Mesenteric fat pad (tissue), 1 donor: ENCODE data around the gene EEF1AKMT2. TPM values are rescaled to one million over a fixed set of nuclear protein-coding genes. Genes with fewer than 3 reads are reported as not detected.

ENCODE experiments used
- DNase-seq: peaks from one replicate; pipeline ENCODE4 v3.0.0-alpha.2; 2020; ENCODE audit warnings: low spot score
- total RNA-seq: library from RNA; stranded (reverse); fragmentation: NEBNext Ultra II Directional; extraction: Animal tissue kit (Norgen Biotek cat#: 25700); gene quantifications from one replicate; pipeline ENCODE4 v1.2.1, GENCODE V29; 2021
- donor health status: DM: yes; HTN: yes; CAD: no.

The EEF1AKMT2 gene
- total RNA-seq, 1 donor from 2014 or later = 13.5 TPM

DNA sequence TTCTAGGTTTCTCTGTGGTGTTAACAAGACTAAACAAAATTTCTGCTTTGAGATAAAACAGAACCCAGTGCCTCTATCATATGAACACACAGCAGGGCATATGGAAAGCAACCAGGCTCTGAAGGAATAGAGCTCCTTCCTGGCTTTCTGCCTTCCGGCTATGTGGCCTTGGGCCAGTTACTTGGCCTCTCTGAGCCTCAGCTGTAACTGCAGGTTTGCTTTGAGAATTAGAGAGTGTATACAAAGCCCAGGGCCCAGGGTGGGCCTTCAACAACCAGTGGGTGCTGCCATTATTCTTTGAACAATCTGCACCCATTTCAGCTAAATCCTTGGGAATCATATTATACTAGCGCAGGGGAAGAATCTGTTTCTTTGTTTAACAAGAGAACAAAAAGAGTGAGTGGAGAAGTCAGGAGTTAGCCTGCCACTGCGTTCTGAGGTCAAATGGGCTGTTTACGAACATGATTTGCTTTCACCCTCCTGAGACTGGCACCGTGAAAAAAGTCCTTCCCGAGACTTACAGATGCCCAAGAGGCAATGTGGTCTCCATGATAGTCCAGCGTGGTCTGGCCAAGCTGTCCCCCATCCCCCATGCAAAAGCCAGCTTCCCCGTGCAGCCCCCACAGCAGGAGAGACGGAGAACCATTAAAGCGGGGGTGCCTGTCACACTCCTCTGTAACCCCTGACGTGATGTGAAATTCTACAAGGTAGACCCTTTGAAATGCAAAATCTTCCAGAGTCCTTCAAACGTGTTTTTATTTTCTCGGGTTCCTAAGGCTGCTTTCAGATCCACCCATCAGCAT, 52.4 kb downstream of the EEF1AKMT2 start:
- DNase-seq = peak; percentile 65

DNA sequence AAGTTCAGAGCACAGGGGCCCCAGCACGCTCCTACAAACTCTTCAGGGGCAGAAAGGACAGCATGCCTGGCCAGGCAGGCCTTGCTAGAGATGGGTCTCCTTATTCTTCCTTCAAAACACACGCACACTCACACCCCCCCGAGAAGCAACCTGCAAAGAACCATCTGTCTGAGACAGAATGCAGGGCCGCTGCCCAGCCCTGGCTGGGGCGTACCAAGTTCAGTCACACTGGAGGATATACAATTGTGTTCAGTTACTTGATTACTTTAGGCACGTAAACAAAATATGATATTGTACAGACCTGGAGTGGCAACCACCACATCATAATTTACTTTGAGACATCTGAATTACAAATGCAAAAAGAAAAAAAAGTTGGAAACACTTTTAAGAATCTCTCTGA, 53.2 kb downstream of the EEF1AKMT2 start:
- no peak for DNase-seq

DNA sequence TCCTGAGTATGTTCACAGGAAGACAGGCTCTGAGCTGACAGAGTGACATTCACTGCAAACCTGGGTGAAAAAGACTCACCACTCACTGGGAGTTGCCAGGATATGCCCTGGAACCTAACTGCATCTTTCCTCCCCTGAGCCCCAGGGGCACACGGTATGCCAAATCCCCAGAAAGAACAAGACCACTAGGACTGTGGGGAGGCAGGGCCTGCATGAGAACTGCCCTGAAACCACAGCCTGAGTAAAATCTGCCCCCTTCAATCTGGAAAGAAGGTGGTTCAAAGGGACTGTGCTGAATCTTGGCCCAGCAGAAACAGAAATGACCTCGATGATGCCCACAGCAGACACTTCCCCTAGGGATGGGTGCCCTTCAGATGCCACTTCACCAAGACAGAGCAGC, 54.0 kb downstream of the EEF1AKMT2 start:
- DNase-seq = peak; percentile 74

DNA sequence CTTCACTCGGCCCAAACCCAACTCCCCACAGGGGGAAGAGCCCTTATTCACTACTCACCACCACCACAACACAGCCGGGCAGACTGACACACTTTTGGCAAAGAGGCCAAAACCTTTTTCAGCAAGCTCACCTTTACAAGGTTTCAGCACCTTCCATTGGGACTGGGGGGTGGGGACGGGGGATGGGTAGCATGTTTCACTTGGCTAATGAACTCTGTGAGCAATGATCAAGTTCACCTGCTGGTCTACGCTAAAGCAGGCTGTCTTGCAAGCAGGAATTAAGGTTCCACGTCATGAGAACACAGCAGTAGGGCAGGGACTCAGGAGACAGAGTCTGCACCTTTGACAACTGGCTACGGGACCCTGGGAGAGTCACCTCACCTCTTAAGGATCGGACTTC, 54.5 kb downstream of the EEF1AKMT2 start:
- no peak for DNase-seq

DNA sequence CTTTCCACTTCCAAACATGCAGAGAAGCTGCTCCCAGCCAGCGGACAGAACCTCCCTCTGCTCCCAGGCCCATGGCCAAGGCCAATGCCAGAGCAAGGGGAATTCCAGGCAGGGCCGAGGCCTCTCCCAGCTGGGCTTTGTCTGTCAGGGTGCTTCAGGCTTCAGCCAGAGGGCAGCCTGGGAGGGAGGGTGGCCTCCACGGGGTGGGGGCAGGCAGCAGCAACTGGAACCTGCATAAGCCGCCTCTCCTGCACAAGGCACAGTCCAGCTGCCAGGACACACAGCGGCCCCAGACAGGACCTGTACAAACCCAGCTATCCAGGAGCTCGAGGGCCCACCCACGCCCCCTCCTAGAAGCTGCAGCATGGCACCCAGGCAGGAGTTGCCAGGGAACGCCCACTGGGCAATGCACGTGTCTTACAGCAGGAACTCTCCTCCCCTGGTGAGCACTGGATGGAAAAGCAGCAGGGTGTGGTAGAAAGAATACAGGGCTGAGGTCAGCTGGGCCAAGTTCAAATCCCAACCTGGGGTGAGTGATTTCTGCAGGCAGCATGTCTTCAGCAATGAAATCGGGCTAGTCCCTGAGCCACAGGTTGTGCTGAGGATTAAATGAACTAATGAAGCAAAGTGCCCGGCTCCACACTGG, 55.1 kb downstream of the EEF1AKMT2 start:
- DNase-seq = peak; percentile 91

DNA sequence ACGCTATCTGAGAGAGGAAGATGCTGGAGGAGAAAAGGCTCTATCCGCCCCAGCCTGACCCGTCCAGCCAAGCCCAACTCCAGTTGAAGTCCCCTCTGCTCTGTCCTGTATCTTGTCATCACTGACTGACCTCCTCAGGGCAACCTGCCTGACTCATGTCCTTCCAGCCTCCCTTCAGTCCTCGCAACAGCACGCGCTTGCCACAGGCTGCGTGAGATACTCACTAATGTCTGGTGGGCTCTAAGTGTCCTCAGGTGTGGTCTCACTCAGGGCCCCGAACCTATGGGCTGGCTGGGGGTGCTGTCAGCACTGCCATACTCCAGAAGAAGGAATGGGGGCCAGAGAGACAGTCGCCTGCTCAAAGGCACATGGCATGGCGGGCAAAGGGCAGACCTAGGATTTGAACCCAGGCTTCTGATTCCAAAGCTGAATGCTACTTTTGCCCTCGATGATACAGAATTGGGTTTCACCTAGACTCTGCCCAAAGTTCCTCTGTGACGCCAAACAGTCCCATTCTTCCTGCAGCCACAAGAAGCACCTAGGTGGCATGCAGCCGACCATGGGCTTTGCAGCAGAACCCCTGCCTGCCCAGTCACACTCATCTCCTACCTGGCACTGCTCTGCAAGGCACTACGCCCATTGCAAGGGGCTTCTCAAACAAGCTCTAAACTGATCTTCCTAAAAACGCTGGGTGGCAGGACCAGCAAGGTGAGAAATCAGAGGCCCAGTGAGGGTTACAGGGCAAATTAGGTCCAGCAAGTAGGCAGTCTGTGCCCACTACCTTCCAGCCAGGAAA, 56.0 kb downstream of the EEF1AKMT2 start:
- peak; percentile 65 for DNase-seq

DNA sequence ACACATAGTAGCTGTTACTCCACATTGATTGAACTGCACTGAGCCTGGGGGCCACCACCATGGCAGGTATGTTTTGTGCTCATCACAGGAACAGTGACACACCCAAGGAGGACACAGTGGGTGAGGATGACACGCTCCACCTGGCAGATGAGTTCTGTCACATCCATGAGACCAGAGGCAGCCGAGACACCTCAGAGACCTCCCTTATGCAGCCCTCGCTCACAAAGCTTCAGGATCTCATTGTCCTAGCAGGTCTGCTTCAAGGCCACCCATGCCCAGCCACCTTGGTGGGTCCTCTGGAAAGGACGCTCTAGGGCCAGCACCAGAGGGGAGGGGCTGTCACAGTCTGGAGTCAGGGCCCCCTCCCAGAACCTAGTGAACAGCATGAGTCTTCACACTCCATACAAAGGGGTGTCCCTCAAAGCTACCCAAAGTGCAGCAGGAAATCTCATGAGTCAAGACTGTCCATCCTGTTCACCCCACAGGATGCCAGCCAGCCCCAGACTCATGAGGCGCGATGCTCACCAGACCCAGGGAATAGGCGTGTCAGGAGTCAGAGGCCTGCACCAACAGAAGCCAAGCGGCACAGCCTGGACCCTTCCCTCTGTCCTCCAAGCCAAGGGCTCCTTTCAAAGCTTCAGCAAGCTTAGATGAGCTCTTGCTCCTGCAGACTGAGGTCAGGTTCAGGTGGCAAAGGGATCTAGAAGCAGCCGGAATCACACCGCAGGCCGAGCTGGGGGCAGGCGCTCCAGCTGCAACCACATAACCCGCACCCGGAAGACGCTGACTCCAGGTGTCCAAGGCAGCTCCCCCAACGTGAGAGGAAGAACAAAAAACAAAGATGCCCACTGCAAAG, 57.1 kb downstream of the EEF1AKMT2 start:
- peak; percentile 85 for DNase-seq

DNA sequence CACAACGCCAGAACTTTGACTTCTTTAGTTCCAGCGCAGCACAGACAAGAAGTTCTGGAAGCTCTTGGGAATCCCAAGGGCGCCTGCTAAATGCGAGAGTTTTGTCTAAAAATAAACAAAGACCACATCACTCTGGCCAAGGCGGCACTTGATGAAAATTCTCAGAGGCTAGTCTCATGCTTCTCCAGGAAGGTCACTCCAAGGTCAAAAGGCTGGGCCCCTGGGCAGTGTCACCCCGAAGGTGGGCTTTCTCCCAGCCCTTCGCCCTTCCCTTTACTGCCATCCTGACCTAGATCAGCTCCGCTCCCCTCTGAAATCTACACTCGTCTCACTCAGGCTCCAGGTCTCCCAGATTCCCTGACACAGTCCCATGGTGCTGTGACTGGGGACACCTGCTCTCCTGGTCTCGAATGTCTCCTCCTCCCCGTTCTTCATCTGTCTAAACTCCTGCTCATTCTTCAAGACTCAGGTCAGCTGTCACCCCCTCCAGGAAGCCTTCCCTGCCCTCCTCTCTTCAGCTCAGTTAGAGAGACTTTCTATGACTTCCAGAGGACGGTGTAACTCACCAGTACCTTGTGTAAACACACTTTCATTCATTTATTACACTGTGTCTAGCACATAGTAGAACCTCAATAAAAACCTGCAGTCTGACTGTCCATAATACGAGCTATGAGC, 58.0 kb downstream of the EEF1AKMT2 start:
- DNase-seq = peak; percentile 69

DNA sequence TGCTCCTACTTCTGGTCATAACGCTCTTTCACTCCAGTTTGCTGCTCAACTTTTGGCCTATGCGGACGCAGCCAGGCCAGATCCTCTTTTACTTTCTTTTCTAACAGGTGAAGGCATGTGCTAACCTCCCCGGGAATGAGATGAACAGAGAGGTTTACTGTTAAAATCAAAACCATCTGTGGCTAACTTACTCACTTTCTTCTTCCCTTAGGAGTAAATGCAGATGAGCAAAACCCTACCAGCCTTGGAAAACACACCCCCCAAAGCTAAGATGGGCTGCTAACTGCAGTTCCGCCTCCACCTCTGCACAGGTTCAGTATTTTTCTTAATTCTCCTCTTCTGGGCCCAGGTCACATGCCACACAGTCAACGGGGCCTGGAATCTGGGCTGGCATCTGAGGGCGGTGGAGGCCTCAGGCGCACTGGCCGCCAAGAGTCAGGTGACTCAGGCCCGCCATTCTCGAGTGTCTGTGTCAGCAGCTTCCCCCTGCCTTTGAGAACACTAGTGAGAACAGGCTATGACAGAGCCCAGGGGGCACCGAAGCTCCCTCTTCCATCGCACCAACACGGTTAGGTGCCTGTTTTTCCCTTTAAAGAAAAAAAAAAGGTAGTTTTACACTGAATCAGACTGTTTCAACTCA, 58.6 kb downstream of the EEF1AKMT2 start:
- peak; percentile 90 for DNase-seq

DNA sequence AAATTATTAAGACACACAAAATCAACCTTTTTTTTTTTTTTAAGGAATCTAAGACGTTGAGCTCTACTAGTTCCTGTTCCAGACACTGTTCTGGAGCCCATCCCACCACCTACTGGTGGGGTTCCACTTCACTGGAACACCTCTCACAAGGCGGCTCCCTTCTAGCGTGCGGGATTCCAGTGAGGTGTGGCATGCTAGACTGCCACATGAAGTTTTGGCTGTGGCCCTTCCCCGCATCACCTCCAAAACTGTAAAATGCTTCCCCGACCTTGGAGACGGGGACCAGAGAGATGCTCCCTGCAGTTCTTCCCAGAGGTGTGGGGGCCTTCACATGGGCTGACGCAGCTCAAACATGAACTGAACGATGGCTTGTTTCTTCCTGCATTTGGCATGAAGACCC, 60.1 kb downstream of the EEF1AKMT2 start:
- DNase-seq = peak; percentile 65

DNA sequence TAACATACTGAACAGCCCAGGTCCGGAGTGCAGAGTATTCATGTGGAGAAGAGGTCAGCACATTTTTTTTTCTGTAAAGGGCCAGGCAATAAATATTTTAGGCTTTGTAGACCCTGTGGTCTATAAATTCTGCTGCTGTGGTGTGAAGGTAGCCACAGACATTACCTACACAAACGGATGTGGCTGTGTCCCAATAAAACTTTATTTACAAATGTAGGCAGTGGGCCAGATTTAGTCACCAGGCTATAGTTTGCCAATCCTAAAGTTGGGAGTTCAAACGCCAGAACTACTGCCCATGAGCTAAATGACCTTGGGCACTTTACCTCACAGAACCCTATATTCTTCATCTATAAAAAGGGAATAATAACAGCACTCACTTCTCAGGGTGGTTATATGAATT, 60.9 kb downstream of the EEF1AKMT2 start:
- DNase-seq = no peak

DNA sequence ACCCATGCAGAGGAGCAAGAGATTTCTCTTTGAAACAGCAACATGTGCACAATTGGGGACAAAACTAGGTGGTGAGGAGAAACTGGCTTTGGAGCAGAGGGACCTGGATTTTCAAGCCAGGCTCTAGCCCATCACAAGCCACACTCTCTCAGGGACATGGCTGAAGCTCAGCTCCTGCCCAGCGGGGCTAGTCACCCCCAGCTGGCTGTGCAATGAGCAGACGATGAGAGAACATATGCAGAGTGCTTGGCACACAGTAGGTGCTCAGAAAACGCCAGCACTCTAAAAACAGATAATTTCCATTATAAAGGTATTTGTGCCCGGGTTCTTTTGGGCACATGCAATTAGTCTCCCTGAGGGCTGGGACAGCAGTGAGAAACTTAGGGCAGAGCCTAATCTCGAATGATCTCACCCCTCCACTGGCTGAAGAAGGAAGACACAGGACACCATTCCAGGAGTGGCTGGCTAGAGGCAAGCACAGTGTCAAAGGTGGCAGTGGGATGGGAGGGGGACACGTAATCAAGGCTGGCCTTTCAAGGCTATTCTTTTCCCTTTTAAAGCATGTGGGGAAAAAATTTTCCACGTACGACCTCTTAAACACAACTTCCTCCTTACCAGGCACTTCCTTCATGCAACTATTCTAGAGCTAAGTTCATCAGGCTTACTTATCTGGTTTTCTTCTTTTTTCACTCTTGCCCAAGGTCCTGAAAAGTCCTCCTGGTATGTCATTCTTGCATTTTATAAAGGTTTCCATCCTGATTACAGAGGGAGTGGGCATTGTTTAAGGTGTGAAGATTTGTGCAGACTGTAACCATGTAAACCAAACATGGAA, 62.6 kb downstream of the EEF1AKMT2 start:
- DNase-seq = peak; percentile 75

DNA sequence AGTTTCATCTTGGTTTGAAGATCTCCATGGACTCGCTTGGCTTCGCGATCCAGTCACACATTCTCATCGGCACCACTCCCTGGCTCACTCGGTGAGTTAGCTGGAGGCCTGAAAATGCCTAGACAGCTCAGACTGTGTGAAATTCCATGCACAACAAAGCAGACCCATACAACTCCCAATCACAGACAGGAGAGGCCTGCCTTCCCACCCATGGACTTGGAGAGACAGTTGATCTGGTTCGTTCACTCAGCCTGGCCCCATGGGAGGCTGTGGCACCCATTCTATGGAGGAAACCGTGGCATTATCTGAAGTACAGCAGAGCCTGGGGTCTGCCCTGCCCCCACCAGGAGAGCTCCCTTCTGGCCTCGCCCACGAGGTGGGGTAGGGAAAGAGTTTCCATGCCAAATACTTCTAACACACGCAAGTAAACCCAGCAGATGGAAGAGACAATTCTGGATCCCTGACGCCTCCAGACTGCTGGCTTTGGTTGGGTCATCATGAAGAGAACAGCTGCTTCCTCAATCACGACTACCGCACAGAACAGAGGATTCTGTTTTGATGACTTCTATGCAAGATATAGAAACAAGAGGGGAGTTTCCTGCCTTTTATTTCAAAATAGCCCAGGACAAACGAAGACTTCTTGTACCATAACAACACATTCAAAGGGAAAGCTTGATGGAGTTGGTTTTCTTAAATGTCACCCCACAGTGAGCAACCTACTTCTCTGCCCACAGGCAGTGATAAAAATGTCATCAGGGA, 63.4 kb downstream of the EEF1AKMT2 start:
- DNase-seq = peak; percentile 69

DNA sequence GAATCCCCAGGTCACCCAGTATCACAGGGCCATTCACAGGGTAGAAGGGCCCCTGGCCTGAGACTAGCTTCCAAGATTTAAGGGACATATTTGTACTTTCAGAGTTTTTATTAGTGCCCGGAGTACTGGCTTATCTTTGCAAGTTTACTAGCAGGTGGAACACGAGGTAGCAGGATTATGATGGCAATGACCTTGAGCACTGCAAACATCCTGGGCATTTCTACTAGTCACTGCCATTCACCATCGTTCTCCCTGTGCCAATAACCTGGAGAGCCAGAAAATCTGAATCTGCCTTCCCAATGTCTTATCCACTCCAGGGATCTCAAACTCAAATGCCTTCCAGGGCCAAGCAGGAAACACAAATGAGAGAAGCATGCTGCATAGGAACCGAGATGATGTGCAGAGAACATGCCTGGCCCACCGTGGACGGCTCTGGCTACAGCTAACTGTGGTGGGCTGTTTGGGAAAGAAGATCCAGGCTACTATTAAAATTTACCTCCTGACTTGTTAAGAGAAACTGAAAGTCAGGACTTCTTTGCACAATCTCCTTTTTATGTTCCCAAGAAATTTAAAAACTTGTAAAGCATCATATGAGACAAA, 64.2 kb downstream of the EEF1AKMT2 start:
- peak; percentile 47 for DNase-seq

DNA sequence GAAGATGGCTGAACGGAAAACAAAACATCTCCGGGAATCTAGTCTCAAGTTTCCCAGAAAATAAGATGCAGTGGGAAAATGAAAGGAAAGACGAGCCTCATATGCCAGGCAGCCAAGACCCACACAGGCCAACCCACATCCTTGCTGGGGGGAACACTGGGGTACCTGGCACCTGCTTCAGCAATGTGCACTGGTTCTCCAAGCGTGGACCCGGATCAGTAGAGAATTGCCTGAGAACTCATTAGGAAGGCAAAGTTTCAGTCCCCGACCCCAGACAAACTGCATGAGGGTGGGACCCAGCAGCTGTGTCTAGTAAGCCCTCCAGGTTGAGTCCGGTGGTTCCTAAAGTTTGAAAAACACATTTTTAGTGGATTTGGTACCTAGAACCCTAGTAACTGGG, 65.9 kb downstream of the EEF1AKMT2 start:
- DNase-seq = peak; percentile 18

DNA sequence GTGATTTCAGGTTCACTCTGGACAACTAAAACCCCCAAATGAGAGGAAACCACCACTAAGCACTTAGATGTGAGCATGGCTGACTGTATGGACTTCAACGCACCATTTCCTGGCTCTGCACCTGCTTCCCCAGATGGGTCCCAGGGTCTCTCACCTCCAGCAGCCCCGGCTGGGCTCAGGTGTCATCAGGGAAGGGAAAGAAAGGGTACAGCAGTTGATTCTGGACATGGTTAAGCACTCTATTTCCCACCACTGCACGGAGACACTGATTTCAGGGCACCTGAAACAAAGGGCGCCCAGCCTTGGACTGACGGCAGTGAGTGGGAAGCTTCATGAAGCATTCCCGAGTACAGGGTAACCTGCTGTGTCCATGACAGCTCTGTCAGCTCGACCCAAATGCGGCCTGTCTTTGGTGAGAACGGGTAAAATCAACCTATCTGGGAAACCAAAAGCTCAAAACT, 66.5 kb downstream of the EEF1AKMT2 start:
- peak; percentile 62 for DNase-seq

DNA sequence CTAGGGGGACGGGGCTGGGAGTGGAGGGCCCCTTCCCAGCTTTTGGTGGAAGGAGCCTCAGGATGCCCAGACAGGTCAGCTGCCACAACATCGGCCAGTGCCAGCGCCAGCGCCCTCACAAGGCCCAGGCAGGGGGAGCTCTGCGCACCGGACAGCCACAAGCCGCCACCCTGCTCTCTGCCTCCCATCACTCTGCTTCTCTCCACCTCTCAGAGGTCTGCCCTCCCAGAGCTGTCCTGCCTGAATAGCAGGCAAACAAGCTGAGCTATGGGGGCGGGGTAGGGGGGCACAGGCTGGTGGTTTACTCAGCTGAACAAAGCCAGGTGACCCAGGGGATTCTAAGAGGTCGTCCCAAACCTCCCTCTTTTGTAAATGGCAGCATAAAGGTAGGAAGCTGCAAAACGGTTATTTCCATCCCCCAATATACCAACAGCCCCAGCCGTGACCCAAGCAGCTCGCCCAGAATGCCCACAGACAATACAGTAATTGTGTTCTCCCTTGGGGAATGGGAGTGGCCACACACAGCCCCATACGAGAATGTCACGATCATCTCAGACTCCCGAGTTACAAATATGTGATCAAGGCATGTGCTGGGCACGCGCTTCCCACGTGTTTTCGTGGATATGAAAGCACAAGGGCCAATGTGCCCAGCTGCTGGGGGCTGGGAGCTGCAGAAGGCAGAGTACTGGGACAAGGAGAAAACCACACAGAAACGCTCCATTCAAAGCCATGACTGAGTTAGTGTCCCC, 67.2 kb downstream of the EEF1AKMT2 start:
- DNase-seq = peak; percentile 57
